Adrenal gland (tissue), 5 donors: Measurements from ENCODE around the gene ACSL4.

Source experiments
- CTCF ChIP-seq, 6 experiments: fragments of 450-650 bp in 4 of 6; fragments of 200-600 bp in 2 of 6; sonication (generic) in 1 of 6; IDR thresholded peaks; 1 replicate in 5 of 6; 2 replicates in 1 of 6; pipeline versions ENCODE4 v1.5.1 to v1.8.0; 2016 to 2021; ENCODE audit warnings: antibody characterized with exemption in 6 of 6, mild to moderate bottlenecking in 2 of 6, moderate library complexity in 1 of 6
- POLR2A ChIP-seq, 2 donors: fragments of 450-650 bp; IDR thresholded peaks; one replicate each; pipeline ENCODE4 v1.6.1; 2017; ENCODE audit warnings: antibody characterized with exemption in 2 of 2, mild to moderate bottlenecking in 2 of 2, moderate library complexity in 1 of 2
- donor health status: DM: no; HTN: no; CAD: no.

GRCh38 chrX:109685656-109686078, 47.4 kb downstream of the ACSL4 start:
- TF ChIP-seq CTCF (IDR thresholded peaks at IDR 0.05) (no peak), POLR2A (IDR thresholded peaks at IDR 0.05) (no peak)
